ENCODE results near the gene VPS4B.

VPS4B gene

DNA sequence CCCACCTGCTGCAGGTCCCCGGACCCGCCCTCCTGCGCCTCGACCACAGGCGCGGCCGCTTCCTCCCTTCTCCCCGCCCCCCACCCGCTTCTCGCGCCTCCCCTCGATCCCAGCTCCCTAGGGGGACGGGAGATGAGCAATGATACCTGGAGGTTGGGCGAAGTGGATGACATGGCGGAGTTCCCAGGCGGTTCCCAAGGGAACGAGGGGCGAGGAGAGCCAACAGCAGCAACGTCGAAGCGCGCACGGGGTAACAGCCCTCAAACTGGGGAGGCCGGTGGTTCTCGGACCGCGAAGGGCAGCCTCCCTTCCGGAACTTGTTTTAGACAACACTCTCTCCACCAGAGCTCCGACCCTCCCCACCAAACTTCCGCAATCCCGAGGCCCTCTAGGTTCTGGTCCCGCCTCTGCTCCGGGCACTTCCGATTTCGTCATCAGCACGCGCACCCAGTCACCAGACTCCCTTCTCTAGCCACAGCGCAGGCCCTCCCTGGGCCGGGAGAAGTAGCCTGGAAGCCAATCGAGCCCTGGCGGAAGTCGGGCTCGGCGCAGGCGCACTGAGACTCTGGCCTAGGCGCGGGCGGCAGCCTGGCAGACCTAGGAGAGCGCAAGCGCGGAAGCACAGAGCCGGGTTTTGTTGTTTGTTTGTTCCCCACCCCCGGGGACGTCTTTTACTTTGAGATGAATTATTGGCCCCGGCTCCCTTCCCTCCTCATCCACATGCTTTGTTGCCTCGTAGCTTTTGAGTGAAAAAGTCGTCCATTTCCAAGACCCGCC, at the start of gene VPS4B (continued):
- TF ChIP-seq ZNF138 (tag by site-specific recombination; IDR thresholded peaks at IDR 0.05; ENCODE audit: borderline replicate concordance) (no peak), ZSCAN16 (tag by site-specific recombination; IDR thresholded peaks at IDR 0.05) (no peak), ZNF843 (tag by site-specific recombination; IDR thresholded peaks at IDR 0.05) (no peak; the same call in none of the 2 replicates), ZNF274 (IDR thresholded peaks at IDR 0.05; ENCODE audit: low read length) (no peak), ZNF274 (tag by site-specific recombination; IDR thresholded peaks at IDR 0.05; ENCODE audit: borderline replicate concordance) (no peak), GLIS2 (tag by site-specific recombination; IDR thresholded peaks at IDR 0.05) (peak; percentile 79), KLF1 (tag by site-specific recombination; IDR thresholded peaks at IDR 0.05) (peak; percentile 81), ZNF76 (tag by site-specific recombination; IDR thresholded peaks at IDR 0.05; ENCODE audit: borderline replicate concordance, low read depth) (peak; percentile 91), ZNF211 (tag by site-specific recombination; IDR thresholded peaks at IDR 0.05; ENCODE audit: low read depth) (no peak), ZFHX2 (tag by site-specific recombination; conservative IDR thresholded peaks at IDR 0.05) (no peak), ZNF133 (tag by site-specific recombination; IDR thresholded peaks at IDR 0.05) (no peak), GLI4 (tag by site-specific recombination; IDR thresholded peaks at IDR 0.05) (no peak), ZNF830 (tag by site-specific recombination; IDR thresholded peaks at IDR 0.05; ENCODE audit: low read depth) (no peak), ZNF404 (tag by site-specific recombination; IDR thresholded peaks at IDR 0.05) (no peak), ZNF514 (tag by site-specific recombination; IDR thresholded peaks at IDR 0.05) (no peak), ZNF621 (tag by site-specific recombination; IDR thresholded peaks at IDR 0.05) (no peak), ZNF350 (tag by site-specific recombination; IDR thresholded peaks at IDR 0.05) (no peak), SP7 (tag by site-specific recombination; IDR thresholded peaks at IDR 0.05) (0 out of 2 replicates have a peak, but pooled peaks have one; percentile 60), ZNF239 (tag by site-specific recombination; IDR thresholded peaks at IDR 0.05) (no peak), ZSCAN23 (tag by site-specific recombination; IDR thresholded peaks at IDR 0.05) (no peak), GFI1B (tag by site-specific recombination; IDR thresholded peaks at IDR 0.05) (no peak), ZBTB20 (tag by site-specific recombination; IDR thresholded peaks at IDR 0.05) (peak; percentile 74; the same call in 1 of the 2 replicates), ZNF114 (tag by site-specific recombination; IDR thresholded peaks at IDR 0.05) (no peak)
- TF ChIP-seq, protein P1, sequence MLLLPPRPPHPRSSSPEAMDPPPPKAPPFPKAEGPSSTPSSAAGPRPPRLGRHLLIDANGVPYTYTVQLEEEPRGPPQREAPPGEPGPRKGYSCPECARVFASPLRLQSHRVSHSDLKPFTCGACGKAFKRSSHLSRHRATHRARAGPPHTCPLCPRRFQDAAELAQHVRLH (tag by site-specific recombination; IDR thresholded peaks at IDR 0.05) = peak; percentile 87
- TF ChIP-seq, protein P2, sequence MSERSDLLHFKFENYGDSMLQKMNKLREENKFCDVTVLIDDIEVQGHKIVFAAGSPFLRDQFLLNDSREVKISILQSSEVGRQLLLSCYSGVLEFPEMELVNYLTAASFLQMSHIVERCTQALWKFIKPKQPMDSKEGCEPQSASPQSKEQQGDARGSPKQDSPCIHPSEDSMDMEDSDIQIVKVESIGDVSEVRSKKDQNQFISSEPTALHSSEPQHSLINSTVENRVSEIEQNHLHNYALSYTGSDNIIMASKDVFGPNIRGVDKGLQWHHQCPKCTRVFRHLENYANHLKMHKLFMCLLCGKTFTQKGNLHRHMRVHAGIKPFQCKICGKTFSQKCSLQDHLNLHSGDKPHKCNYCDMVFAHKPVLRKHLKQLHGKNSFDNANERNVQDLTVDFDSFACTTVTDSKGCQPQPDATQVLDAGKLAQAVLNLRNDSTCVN (tag by site-specific recombination; optimal IDR thresholded peaks at IDR 0.05) = peak; percentile 66
- TF ChIP-seq, protein P3, sequence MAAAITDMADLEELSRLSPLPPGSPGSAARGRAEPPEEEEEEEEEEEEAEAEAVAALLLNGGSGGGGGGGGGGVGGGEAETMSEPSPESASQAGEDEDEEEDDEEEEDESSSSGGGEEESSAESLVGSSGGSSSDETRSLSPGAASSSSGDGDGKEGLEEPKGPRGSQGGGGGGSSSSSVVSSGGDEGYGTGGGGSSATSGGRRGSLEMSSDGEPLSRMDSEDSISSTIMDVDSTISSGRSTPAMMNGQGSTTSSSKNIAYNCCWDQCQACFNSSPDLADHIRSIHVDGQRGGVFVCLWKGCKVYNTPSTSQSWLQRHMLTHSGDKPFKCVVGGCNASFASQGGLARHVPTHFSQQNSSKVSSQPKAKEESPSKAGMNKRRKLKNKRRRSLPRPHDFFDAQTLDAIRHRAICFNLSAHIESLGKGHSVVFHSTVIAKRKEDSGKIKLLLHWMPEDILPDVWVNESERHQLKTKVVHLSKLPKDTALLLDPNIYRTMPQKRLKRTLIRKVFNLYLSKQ (tag by site-specific recombination; IDR thresholded peaks at IDR 0.05; ENCODE audit: borderline replicate concordance) = no peak
- TF ChIP-seq, protein P4, sequence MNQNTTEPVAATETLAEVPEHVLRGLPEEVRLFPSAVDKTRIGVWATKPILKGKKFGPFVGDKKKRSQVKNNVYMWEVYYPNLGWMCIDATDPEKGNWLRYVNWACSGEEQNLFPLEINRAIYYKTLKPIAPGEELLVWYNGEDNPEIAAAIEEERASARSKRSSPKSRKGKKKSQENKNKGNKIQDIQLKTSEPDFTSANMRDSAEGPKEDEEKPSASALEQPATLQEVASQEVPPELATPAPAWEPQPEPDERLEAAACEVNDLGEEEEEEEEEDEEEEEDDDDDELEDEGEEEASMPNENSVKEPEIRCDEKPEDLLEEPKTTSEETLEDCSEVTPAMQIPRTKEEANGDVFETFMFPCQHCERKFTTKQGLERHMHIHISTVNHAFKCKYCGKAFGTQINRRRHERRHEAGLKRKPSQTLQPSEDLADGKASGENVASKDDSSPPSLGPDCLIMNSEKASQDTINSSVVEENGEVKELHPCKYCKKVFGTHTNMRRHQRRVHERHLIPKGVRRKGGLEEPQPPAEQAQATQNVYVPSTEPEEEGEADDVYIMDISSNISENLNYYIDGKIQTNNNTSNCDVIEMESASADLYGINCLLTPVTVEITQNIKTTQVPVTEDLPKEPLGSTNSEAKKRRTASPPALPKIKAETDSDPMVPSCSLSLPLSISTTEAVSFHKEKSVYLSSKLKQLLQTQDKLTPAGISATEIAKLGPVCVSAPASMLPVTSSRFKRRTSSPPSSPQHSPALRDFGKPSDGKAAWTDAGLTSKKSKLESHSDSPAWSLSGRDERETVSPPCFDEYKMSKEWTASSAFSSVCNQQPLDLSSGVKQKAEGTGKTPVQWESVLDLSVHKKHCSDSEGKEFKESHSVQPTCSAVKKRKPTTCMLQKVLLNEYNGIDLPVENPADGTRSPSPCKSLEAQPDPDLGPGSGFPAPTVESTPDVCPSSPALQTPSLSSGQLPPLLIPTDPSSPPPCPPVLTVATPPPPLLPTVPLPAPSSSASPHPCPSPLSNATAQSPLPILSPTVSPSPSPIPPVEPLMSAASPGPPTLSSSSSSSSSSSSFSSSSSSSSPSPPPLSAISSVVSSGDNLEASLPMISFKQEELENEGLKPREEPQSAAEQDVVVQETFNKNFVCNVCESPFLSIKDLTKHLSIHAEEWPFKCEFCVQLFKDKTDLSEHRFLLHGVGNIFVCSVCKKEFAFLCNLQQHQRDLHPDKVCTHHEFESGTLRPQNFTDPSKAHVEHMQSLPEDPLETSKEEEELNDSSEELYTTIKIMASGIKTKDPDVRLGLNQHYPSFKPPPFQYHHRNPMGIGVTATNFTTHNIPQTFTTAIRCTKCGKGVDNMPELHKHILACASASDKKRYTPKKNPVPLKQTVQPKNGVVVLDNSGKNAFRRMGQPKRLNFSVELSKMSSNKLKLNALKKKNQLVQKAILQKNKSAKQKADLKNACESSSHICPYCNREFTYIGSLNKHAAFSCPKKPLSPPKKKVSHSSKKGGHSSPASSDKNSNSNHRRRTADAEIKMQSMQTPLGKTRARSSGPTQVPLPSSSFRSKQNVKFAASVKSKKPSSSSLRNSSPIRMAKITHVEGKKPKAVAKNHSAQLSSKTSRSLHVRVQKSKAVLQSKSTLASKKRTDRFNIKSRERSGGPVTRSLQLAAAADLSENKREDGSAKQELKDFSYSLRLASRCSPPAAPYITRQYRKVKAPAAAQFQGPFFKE (tag by site-specific recombination; IDR thresholded peaks at IDR 0.05; ENCODE audit: borderline replicate concordance) = peak; percentile 66; the same call in 1 of the 2 replicates
- TF ChIP-seq, protein P5, sequence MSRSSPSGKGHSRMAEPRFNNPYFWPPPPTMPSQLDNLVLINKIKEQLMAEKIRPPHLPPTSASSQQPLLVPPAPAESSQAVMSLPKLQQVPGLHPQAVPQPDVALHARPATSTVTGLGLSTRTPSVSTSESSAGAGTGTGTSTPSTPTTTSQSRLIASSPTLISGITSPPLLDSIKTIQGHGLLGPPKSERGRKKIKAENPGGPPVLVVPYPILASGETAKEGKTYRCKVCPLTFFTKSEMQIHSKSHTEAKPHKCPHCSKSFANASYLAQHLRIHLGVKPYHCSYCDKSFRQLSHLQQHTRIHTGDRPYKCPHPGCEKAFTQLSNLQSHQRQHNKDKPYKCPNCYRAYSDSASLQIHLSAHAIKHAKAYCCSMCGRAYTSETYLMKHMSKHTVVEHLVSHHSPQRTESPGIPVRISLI (tag by site-specific recombination; IDR thresholded peaks at IDR 0.05) = no peak

Data from HEK293 (cell line).